ENCODE measurements around the gene FUS. TPM values are rescaled to one million over a fixed set of nuclear protein-coding genes. Genes with fewer than 3 reads are reported as not detected.
A peak's percentile ranks its signal among the peaks of the same experiment; 100 is the strongest.

Gene FUS
- total and polyA plus RNA-seq, 9 of the 15 experiments (the other 6 are each of a cell fraction or from before 2014, with no cell fraction given) = 43.9 to 575 (median 87.2) TPM

GRCh38 chr16:31167315-31167714, 12.6 kb upstream of the FUS start:
- FAIRE-seq = no peak
- no peak for DNase-seq (ENCODE audit: extremely low read depth in 1 of 4, low spot score in 3 of 4)
- intact Hi-C loops (cut with micrococcal nuclease) = no loop called here
- in situ Hi-C loops (cut with MboI) = no loop called here
- POLR2A ChIA-PET = interaction anchor here (2.9 kb wide), 1 partner anchor 12 kb away, joined by 22 read pairs; the partner anchor contains the start of gene FUS
- Histone ChIP-seq H3K9ac (ENCODE audit: insufficient read depth in 1 of 2, low read depth in 2 of 2, low read length in 2 of 2) (no peak overlapping the region), H3K36me3 (ENCODE audit: control insufficient read depth, insufficient read depth, low read length) (no peaks in the 10 kb centered on the region), H3K9me3 (replicated peaks; ENCODE audit: control insufficient read depth, insufficient read depth, low read depth, low read length) (no peaks in the 10 kb centered on the region), H3K79me2 (ENCODE audit: control insufficient read depth, insufficient read depth, low read length) (no peaks in the 10 kb centered on the region), H3K9me1 (ENCODE audit: control insufficient read depth, insufficient read depth, low read length) (no peaks in the 10 kb centered on the region), H3K27me3 (ENCODE audit: control insufficient read depth in 2 of 2, insufficient read depth in 2 of 2, low read length in 2 of 2) (no peaks in the 10 kb centered on the region), H3K4me3 (no peak overlapping the region), H3K4me2 (ENCODE audit: insufficient read depth, low read length) (no peak overlapping the region), H4K20me1 (replicated peaks; ENCODE audit: control insufficient read depth, insufficient read depth, low read length) (no peaks in the 10 kb centered on the region), H3K4me1 (replicated peaks in 1 of 2; ENCODE audit: control insufficient read depth in 2 of 2, insufficient read depth in 2 of 2, low read length in 2 of 2) (peaks cover 0 to 3% of the 10 kb centered on the region in 2 experiments; a peak in 3 of 5 replicates), H2AFZ (ENCODE audit: low read depth, low read length) (no peak overlapping the region), H3K27ac (ENCODE audit: extremely low read depth, low read depth, low read length) (no peak overlapping the region)
- TF ChIP-seq CEBPB (tag; IDR thresholded peaks at IDR 0.05) = peak; percentile 55
- no peak for TF ChIP-seq IRF2 (CRISPR knock-in tag; IDR thresholded peaks at IDR 0.05)
- no TSS peak for BruUV-seq (replicated peaks)
- ATAC-seq = no peak
- CTCF ChIA-PET (ENCODE audit: low intra/inter-chr PET ratio) = no interaction called here
- 58% methylated on average over 5 of the region's 8 CpGs for WGBS (ENCODE audit: insufficient coverage, low coverage, missing lambda C conversion rate)

- H3K36me3 ChIP-seq (ENCODE audit: control insufficient read depth, insufficient read depth, low read length) = no peaks in the 10 kb centered on the region
- peaks cover 0 to 3% of the 10 kb centered on the region in 2 experiments; a peak in 3 of 5 replicates for H3K4me1 ChIP-seq (replicated peaks in 1 of 2; ENCODE audit: control insufficient read depth in 2 of 2, insufficient read depth in 2 of 2, low read length in 2 of 2)
- TF ChIP-seq ZNF444 (CRISPR knock-in tag; IDR thresholded peaks at IDR 0.05) (no peak), ARID3A (IDR thresholded peaks at IDR 0.05; ENCODE audit: borderline replicate concordance, low read depth, low read length) (no peak), ZNF395 (CRISPR knock-in tag; IDR thresholded peaks at IDR 0.05) (no peak), ZBTB1 (CRISPR knock-in tag; IDR thresholded peaks at IDR 0.05; ENCODE audit: borderline replicate concordance, low read depth) (no peak), SMARCB1 (IDR thresholded peaks at IDR 0.05; ENCODE audit: insufficient read length, low read depth) (no peak), MYNN (IDR thresholded peaks at IDR 0.05) (no peak), MYNN (CRISPR knock-in tag; IDR thresholded peaks at IDR 0.05) (no peak), KDM4B (IDR thresholded peaks at IDR 0.05; ENCODE audit: borderline replicate concordance in 2 of 2, low read depth in 1 of 2) (no peak)
- TF ChIP-seq, protein P1, sequence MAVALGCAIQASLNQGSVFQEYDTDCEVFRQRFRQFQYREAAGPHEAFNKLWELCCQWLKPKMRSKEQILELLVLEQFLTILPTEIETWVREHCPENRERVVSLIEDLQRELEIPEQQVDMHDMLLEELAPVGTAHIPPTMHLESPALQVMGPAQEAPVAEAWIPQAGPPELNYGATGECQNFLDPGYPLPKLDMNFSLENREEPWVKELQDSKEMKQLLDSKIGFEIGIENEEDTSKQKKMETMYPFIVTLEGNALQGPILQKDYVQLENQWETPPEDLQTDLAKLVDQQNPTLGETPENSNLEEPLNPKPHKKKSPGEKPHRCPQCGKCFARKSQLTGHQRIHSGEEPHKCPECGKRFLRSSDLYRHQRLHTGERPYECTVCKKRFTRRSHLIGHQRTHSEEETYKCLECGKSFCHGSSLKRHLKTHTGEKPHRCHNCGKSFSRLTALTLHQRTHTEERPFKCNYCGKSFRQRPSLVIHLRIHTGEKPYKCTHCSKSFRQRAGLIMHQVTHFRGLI (CRISPR knock-in tag; IDR thresholded peaks at IDR 0.05) = no peak
- in situ Hi-C loops (cut with MboI) (no loop called here), intact Hi-C loops (cut with micrococcal nuclease) (no loop called here)
- ChIA-PET CTCF (ENCODE audit: low intra/inter-chr PET ratio) (no interaction called here), POLR2A (interaction anchor here (2.9 kb wide), 1 partner anchor 11 kb away, joined by 22 read pairs; the partner anchor contains the start of gene FUS)
- no peak overlapping the region for H3K27ac ChIP-seq (ENCODE audit: extremely low read depth, low read depth, low read length)
- FAIRE-seq (no peak), DNase-seq (ENCODE audit: extremely low read depth in 1 of 4, low spot score in 3 of 4) (no peak), ATAC-seq (no peak)
- no peaks in the 10 kb centered on the region for H3K9me3 ChIP-seq (replicated peaks; ENCODE audit: control insufficient read depth, insufficient read depth, low read depth, low read length)
- H3K9ac ChIP-seq (ENCODE audit: insufficient read depth in 1 of 2, low read depth in 2 of 2, low read length in 2 of 2) = no peak overlapping the region
- no peaks in the 10 kb centered on the region for H3K9me1 ChIP-seq (ENCODE audit: control insufficient read depth, insufficient read depth, low read length)
- 43% methylated on average over 1 of the region's 2 CpGs for WGBS (ENCODE audit: insufficient coverage, low coverage, missing lambda C conversion rate)
- no peak overlapping the region for H3K4me2 ChIP-seq (ENCODE audit: insufficient read depth, low read length)
- no peak overlapping the region for H2AFZ ChIP-seq (ENCODE audit: low read depth, low read length)
- H3K4me3 ChIP-seq = no peak overlapping the region
- H3K79me2 ChIP-seq (ENCODE audit: control insufficient read depth, insufficient read depth, low read length) = no peaks in the 10 kb centered on the region
- no peaks in the 10 kb centered on the region for H3K27me3 ChIP-seq (ENCODE audit: control insufficient read depth in 2 of 2, insufficient read depth in 2 of 2, low read length in 2 of 2)
- H4K20me1 ChIP-seq (replicated peaks; ENCODE audit: control insufficient read depth, insufficient read depth, low read length) = no peaks in the 10 kb centered on the region
- no TSS peak for BruUV-seq (replicated peaks)
Measured at GRCh38 chr16:31168848-31169247, 11.1 kb upstream of the FUS start.
